ENCODE data around the gene AGAP2.
"Not testable (repeated sequence)": the region's sequence is repeated elsewhere in the genome, so short reads cannot be mapped to it uniquely, and the experiment has no call there.

Gene AGAP2

GRCh38 chr12:57722716-57723629, 15.6 kb downstream of the AGAP2 start:
- peak; percentile 46 for DNase-seq (ENCODE audit: low spot score)

GRCh38 chr12:57721846-57722608, 16.5 kb downstream of the AGAP2 start:
- DNase-seq (ENCODE audit: low spot score) = peak; percentile 11

DNA sequence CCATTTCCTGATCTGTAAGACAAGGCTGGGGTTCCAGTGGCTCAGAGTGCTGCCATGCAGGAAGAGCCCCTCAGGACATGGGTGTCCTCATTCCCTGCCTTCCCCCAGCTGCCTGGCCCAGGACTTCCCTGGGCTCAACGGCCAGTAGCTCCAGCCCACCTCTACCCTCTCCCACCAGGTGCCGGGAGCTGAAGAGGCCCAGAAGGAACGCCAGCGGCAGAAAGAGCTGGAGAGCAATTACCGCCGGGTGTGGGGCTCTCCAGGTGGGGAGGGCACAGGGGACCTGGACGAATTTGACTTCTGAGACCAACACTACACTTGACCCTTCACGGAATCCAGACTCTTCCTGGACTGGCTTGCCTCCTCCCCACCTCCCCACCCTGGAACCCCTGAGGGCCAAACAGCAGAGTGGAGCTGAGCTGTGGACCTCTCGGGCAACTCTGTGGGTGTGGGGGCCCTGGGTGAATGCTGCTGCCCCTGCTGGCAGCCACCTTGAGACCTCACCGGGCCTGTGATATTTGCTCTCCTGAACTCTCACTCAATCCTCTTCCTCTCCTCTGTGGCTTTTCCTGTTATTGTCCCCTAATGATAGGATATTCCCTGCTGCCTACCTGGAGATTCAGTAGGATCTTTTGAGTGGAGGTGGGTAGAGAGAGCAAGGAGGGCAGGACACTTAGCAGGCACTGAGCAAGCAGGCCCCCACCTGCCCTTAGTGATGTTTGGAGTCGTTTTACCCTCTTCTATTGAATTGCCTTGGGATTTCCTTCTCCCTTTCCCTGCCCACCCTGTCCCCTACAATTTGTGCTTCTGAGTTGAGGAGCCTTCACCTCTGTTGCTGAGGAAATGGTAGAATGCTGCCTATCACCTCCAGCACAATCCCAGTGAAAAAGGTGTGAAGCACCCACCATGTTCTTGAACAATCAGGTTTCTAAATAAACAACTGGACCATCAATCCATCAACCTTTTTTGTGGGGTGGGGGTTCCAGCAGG, 17.6 kb downstream of the AGAP2 start:
- peak; percentile 16 for DNase-seq (ENCODE audit: low spot score)

DNA sequence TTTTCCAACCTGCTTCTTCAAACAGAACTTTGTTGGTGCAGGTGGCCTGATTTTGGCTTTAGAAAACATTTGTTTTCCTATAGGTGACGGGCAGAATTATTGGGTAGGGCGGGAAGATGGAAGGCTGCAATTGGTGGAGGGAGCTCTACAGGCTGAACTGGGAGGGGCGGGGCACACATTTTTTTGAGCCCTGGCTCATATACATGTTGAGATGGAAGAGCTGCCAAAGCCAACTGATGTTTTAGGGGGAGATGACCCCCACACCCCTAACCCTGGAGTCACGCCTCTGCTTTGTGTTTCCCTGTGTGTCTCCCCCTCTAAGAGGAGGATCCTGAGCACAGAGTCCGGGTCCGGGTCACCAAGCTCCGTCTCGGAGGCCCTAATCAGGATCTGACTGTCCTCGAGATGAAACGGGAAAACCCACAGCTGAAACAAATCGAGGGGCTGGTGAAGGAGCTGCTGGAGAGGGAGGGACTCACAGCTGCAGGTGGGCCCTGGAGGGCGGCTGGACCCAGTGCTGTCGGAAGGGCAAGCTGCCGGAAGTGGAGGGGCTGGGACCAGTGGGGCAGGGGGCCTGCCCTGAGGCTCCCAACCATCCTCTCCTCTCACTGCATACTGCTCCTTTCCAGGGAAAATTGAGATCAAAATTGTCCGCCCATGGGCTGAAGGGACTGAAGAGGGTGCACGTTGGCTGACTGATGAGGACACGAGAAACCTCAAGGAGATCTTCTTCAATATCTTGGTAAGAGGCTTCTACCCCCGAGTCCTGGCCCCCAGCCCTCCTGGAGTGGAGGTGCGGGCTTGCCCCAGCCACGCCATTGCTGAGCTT, 18.6 kb downstream of the AGAP2 start:
- no peak for DNase-seq (ENCODE audit: low spot score)

DNA sequence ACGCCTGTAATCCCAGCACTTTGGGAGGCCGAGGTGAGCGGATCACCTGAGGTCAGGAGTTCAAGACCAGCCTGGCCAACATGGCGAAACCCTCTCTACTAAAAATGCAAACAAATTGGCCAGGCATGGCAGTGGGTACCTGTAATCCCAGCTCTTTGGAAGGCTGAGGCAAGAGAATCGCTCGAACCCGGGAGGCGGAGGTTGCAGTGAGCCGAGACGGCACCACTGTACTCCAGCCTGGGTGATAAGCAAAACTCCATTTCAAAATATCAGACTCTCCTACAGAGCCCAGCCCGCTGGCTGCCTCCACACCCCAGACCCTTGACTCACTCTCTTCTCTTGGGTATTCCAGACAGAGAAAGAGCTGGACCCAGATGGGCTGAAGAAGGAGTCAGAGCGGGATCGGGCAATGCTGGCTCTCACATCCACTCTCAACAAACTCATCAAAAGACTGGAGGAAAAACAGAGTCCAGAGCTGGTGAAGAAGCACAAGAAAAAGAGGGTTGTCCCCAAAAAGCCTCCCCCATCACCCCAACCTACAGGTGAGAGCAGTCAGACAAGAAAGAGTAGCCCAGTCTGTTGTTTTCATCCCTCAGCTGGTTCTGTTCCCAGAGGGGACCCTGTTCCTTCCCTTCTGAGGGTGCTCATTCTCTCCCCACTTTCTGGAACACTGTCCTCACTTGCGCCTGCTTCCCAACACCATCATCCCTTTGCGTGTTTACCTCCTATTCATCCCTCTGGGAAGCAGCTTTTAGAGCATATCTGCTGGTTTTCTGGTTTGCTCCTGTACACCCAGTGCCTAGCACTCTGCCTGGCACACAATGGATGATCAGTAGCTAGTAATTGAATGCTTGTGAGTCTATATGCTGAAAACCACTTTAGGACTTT, 19.7 kb downstream of the AGAP2 start:
- no peak for DNase-seq (ENCODE audit: low spot score)

- DNase-seq (ENCODE audit: low spot score) = no peak
These were observed 20.5 kb downstream of the AGAP2 start for GRCh38 chr12:57717846-57718640.

DNA sequence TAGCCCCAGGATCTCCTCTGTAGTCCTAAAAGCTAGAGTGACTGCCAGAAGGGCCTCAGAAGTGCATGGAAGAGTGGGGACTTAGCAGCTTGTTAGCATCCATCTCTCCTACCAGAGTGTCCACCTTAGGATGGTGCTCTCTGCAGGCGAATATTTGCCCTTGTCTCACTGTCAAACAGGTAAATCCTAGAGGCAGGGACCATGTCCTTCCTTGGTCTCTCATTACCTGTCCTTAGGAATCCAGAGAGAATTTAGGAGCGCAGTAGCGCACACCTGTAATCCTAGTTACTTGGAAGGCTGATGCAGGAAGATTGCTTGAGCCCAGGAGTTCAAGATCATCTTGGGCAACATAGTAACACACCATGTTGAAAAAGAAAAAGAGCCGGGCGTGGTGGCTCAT, 21.4 kb downstream of the AGAP2 start:
- no peak for DNase-seq (ENCODE audit: low spot score)

DNA sequence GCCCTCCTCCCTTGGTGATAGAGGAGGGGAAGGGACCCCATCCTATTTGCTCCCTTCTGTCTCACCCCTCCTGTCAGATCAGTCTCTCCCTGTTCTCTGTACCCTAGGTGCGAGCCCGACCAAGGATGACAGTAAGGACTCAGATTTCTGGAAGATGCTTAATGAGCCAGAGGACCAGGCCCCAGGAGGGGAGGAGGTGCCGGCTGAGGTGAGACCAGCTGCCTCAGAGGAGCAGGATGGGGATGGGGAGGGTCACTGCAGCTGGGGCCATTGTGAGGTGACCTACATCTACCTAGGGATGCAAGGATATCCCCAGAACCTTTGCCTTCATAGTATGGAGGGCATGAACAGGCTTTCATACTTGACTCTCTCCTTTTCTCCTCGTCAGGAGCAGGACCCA, 22.2 kb downstream of the AGAP2 start:
- DNase-seq (ENCODE audit: low spot score) = no peak

GRCh38 chr12:57715786-57716185, 22.8 kb downstream of the AGAP2 start:
- DNase-seq (ENCODE audit: low spot score) = no peak

- not testable (repeated sequence) for DNase-seq (ENCODE audit: low spot score)
These were observed 23.4 kb downstream of the AGAP2 start for GRCh38 chr12:57715036-57715748.

GRCh38 chr12:57713209-57713608, 25.3 kb downstream of the AGAP2 start:
- no peak for DNase-seq (ENCODE audit: low spot score)

- DNase-seq (ENCODE audit: low spot score) = no peak
These were observed 25.8 kb downstream of the AGAP2 start for GRCh38 chr12:57712701-57713100.

DNA sequence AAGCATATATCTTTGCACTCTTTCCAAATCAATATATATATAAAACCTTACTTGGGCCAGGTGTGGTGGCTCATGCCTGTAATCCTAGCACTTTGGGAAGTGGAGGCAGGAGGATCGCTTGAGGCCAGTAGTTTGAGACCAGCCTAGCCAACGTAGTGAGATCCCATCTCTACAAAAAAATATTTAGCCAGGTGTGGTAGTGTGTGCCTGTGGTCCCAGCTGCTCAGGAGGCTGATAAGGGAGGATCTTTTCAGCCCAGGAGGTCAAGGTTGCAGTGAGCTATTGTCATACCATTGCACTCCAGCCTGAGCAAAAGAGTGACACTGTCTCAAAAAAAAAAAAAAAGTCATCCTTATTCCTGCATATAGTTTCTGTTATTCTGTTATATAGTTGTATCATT, 30.2 kb downstream of the AGAP2 start:
- DNase-seq (ENCODE audit: low spot score) = no peak

DNA sequence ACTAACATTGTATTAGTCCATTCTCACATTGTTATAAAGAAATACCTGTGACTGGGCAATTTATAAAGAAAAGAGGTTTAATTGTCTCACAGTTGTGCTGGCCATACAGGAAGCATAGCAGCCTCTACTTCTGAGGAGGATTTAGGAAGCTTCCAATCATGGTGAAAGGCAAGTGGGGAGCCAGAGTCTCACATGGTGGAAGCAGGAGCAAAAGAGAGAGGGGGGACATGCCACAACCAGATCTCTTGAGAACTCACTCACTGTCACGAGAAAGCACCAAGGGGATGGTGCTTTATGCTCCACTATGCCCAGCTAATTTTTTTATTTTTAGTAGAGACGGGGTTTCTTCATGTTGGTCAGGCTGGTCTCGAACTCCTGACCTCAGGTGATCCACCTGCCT, 31.3 kb downstream of the AGAP2 start:
- no peak for DNase-seq (ENCODE audit: low spot score)

GRCh38 chr12:57700317-57700716, 38.2 kb downstream of the AGAP2 start:
- DNase-seq (ENCODE audit: low spot score) = no peak

- DNase-seq (ENCODE audit: low spot score) = no peak
These were observed 40.1 kb downstream of the AGAP2 start for GRCh38 chr12:57698414-57698813.

GRCh38 chr12:57697076-57697475, 41.5 kb downstream of the AGAP2 start:
- DNase-seq (ENCODE audit: low spot score) = no peak

DNA sequence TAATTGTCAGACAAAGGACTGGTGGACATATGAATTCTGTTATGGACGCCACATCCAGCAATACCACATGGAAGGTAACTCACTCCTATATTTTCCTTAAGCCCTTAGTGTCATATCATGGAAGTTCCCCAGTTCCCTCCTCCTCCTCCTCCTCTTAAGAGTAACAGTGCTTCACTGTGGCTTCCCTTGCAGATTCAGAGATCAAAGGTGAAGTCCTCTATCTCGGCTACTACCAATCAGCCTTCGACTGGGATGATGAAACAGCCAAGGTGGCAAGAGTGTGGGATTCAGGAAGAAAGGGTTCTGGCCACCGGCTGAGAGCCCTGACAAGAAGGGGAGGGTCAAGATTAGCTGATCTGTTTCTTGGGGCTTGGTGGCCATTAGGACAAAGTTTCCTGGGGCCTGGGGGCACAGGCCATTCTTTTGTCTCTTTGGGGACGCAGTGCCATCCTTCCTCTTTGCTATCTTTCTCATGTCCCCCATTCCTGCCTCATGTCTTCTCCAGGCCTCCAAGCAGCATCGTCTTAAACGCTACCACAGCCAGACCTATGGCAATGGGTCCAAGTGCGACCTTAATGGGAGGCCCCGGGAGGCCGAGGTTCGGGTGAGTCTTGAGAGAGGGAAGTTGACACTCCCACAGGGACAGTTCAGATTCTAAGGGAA, 42.6 kb downstream of the AGAP2 start:
- no peak for DNase-seq (ENCODE audit: low spot score)
